Mesothelial cell of epicardium (in vitro differentiated cells): ENCODE results near the gene DYNC1I2. TPM values are rescaled to one million over a fixed set of nuclear protein-coding genes. Genes with fewer than 3 reads are reported as not detected.

Source experiments
- DNase-seq, 2 experiments: peaks; one replicate each; pipeline ENCODE4 v3.0.0; 2021; ENCODE audit warnings: low spot score in 2 of 2; ENCODE audit not compliant: unreplicated experiment in 2 of 2
- H3K27ac Mint-ChIP-seq: 2 replicates; pipeline ENCODE4 v1.8.0; 2021; ENCODE audit warnings: mixed read lengths
- H3K27me3 Mint-ChIP-seq: 2 replicates; pipeline ENCODE4 v1.8.0; 2021; ENCODE audit warnings: low read depth, mixed read lengths
- H3K36me3 Mint-ChIP-seq: 2 replicates; pipeline ENCODE4 v1.8.0; 2021; ENCODE audit warnings: mixed read lengths
- H3K4me1 Mint-ChIP-seq: 2 replicates; pipeline ENCODE4 v1.8.0; 2021; ENCODE audit warnings: mixed read lengths
- H3K4me3 Mint-ChIP-seq: 2 replicates; pipeline ENCODE4 v1.8.0; 2021; ENCODE audit warnings: mild to moderate bottlenecking, moderate library complexity, mixed read lengths
- H3K9me3 Mint-ChIP-seq: 2 replicates; pipeline ENCODE4 v1.8.0; 2021; ENCODE audit warnings: mixed read lengths
- CTCF ChIP-seq: fragments of 200-600 bp; sonication (generic); IDR thresholded peaks from one replicate; pipeline ENCODE4 v1.5.0; 2021; ENCODE audit warnings: antibody characterized with exemption; ENCODE audit not compliant: unreplicated experiment
- total RNA-seq: library from RNA; stranded (reverse); gene quantifications from 3 replicates; pipeline ENCODE4 v1.2.1, GENCODE V29; 2021

Gene DYNC1I2
- total RNA-seq, 1 donor from 2014 or later, result 112 TPM

DNA sequence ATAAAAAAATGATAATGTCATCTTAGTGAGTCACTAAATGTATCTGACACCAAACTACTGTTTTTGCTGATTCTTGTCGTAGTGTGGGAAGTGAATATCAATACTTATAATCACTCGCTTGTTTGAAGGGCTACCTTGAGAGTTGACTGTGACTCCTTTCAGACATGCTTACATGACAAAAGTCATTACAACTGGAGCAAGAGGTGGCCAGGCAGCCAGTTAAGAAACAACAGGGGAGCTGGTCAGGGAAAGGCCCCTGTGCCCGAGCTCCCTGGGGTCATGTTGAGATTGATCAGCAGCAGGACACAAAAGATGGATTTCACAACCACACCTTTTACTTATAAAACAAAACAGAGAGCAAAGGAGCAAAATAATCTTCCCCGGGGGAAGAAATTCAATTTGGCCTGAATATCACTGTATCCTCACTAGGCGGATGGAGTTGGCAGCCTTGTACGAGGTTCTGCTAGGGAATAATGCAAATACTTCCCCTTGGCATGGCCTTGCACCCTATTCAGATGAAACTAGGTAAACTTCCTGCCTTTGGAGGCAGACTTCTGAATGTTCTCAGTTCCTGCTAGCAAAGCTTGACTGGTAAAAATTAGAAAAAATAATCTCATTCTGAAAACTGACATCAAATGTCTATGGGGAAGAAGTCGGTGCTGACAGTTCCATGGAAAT lies 101.2 kb downstream of the DYNC1I2 start:
- no peak for DNase-seq
- H3K4me1 Mint-ChIP-seq, result peaks cover 13% of the 10 kb centered on the region
- no peaks in the 10 kb centered on the region for H3K27me3 Mint-ChIP-seq
- no peak for TF ChIP-seq CTCF
- no peak overlapping the region for H3K4me3 Mint-ChIP-seq
- no peaks in the 10 kb centered on the region for H3K9me3 Mint-ChIP-seq
- no peak overlapping the region for H3K27ac Mint-ChIP-seq
- peaks cover 44% of the 10 kb centered on the region for H3K36me3 Mint-ChIP-seq

DNA sequence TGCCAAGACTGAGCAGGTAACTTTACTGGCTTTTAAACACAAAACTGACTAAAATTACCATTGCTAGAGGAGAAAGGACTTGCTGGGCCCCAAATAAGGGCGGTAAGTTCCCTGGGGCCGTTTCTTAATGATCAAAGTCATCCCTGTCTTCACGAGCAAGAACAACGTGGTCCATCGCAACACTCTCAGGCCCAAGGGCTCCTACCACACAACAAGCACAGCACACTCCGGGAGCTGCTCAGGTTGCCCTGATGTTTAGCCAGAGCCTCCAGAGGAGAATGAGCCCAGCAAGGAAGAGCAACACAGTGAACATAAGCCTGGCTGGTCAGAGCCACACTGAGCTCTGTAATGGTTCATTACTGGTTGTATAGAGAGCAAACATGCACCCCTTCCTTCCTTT lies 102.7 kb downstream of the DYNC1I2 start:
- Mint-ChIP-seq H3K27ac (no peak overlapping the region), H3K4me1 (peaks cover 24% of the 10 kb centered on the region), H3K4me3 (no peak overlapping the region), H3K27me3 (no peaks in the 10 kb centered on the region), H3K9me3 (no peaks in the 10 kb centered on the region), H3K36me3 (peaks cover 31% of the 10 kb centered on the region)
- TF ChIP-seq CTCF, result no peak
- no peak for DNase-seq

DNA sequence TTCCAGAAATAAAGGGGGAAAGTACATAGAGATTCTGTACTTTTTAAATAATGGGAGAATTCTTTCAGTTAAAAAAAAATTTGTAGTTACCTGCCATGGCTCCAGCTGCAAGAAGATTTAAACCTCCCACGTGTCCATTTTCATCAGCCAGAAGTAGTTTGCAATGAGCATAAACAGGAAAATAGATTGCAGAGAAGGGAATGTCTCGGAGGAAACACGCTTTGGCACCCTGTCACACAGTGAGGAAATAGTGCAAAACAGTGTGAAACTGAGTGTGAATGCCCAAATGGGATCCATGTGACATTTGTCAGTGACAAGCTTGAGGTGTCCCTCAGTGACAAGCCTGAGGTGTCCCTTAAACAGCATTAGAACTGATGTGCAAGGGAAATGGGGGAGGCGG lies 104.1 kb downstream of the DYNC1I2 start:
- no peak for DNase-seq
- Mint-ChIP-seq H3K36me3 (peaks cover 23% of the 10 kb centered on the region), H3K9me3 (no peaks in the 10 kb centered on the region), H3K4me3 (no peak overlapping the region), H3K4me1 (peaks cover 28% of the 10 kb centered on the region), H3K27ac (no peak overlapping the region), H3K27me3 (no peaks in the 10 kb centered on the region)
- TF ChIP-seq CTCF, result no peak

DNA sequence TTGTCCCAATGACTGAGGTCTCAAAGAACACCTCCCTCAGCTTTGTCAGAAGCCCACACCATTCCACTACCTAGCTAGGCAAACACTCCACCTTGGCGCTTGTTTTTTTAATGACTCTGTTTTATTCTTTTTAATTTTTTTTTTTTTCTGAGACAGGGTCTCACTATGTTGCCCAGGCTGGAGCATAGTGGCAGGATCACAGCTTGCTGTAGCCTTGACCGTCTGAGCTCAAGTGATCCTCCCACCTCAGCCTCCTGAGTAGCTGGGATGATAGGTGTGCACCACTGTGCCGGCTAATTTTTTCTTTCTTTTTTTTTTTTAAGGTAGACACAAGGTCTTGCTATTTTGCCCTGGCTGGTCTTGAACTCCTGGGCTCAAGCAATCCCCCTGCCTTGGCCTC lies 104.9 kb downstream of the DYNC1I2 start:
- H3K27ac Mint-ChIP-seq, result no peak overlapping the region
- no peak for DNase-seq
- TF ChIP-seq CTCF, result no peak
- H3K27me3 Mint-ChIP-seq, result no peaks in the 10 kb centered on the region
- H3K4me1 Mint-ChIP-seq, result peaks cover 28% of the 10 kb centered on the region
- H3K36me3 Mint-ChIP-seq, result peaks cover 19% of the 10 kb centered on the region
- no peaks in the 10 kb centered on the region for H3K9me3 Mint-ChIP-seq
- H3K4me3 Mint-ChIP-seq, result no peak overlapping the region

- no peak for TF ChIP-seq CTCF
These were observed 105.8 kb downstream of the DYNC1I2 start for GRCh38 chr2:171792886-171793580.

More at GRCh38 chr2:171792886-171793580, 105.8 kb downstream of the DYNC1I2 start:
- Mint-ChIP-seq H3K27me3 (no peaks in the 10 kb centered on the region), H3K36me3 (peaks cover 14% of the 10 kb centered on the region), H3K27ac (peak overlapping the region; percentile 32), H3K4me3 (no peak overlapping the region), H3K9me3 (no peaks in the 10 kb centered on the region), H3K4me1 (peaks cover 28% of the 10 kb centered on the region)
- no peak for DNase-seq
